OCI-LY1 (cell line): ENCODE data around the gene PLGRKT.

Source experiments
- EZH2 ChIP-seq: fragments of 200-600 bp; sonication (generic), shearing (Covaris generic); IDR thresholded peaks from 2 replicates; pipeline ENCODE4 v1.8.0; 2017; ENCODE audit warnings: borderline replicate concordance, mixed run types, mild to moderate bottlenecking, antibody characterized with exemption, low read length, moderate library complexity, mixed read lengths
- TF ChIP-seq, protein P1 (sequence below): fragments of 200-600 bp; sonication (generic), shearing (Covaris generic); IDR thresholded peaks from 2 replicates; pipeline ENCODE4 v1.5.1; 2017; ENCODE audit warnings: mild to moderate bottlenecking, antibody characterized with exemption, low read length, moderate library complexity, mixed read lengths

GRCh38 chr9:5468850-5469249 lies 31.1 kb upstream of the PLGRKT start:
- TF ChIP-seq, protein P1, sequence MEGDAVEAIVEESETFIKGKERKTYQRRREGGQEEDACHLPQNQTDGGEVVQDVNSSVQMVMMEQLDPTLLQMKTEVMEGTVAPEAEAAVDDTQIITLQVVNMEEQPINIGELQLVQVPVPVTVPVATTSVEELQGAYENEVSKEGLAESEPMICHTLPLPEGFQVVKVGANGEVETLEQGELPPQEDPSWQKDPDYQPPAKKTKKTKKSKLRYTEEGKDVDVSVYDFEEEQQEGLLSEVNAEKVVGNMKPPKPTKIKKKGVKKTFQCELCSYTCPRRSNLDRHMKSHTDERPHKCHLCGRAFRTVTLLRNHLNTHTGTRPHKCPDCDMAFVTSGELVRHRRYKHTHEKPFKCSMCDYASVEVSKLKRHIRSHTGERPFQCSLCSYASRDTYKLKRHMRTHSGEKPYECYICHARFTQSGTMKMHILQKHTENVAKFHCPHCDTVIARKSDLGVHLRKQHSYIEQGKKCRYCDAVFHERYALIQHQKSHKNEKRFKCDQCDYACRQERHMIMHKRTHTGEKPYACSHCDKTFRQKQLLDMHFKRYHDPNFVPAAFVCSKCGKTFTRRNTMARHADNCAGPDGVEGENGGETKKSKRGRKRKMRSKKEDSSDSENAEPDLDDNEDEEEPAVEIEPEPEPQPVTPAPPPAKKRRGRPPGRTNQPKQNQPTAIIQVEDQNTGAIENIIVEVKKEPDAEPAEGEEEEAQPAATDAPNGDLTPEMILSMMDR: no peak
- no peak for TF ChIP-seq EZH2
